ENCODE measurements around the gene GPR141.

Gene GPR141, protein sequence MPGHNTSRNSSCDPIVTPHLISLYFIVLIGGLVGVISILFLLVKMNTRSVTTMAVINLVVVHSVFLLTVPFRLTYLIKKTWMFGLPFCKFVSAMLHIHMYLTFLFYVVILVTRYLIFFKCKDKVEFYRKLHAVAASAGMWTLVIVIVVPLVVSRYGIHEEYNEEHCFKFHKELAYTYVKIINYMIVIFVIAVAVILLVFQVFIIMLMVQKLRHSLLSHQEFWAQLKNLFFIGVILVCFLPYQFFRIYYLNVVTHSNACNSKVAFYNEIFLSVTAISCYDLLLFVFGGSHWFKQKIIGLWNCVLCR

DNA sequence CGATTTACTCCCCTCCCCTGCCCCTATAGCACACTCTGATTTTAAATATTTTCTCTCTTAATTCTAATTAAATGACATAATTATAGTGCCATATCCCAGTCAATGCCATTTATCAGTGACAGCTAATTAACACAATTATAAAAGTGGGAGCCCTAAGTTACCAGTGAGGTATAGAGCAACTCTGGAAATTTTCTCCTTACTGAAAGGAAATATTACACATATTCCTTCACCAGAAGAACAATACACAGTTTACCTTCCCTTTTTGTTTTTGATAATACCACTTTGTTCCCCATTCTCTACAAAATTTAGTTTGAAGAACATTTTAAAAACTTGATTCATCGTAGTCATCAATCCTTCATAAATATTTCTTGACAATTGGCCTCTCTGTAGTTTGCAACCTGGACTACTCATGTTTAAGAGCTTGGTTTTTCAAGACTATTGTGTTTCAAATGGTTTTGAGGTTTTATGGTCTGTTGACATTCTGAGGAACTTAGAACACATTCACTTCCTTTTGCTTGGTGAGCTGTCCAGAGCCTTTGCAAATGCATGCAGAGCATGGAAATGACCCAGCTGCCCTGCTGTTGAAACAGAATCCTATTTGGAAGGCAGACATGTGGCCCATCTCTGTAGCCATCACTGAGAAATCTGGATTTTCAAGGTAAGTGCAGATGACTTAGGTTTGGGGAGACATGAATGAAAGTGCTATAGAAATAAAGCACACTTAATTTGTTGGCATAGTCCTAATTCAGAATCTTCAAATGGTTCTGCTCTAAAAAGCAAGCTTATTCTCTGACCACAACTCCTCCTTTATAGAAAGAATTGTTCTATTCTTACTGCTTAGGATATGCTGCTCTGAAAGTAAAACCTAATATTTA lies at the start of gene GPR141:
Gene GPR141, plus strand, starts transcription at position 521 of the 875 bp plus-strand sequence. CDS start 56,628 bp downstream, outside the sequence.
- TF ChIP-seq TCF12 (IDR thresholded peaks at IDR 0.05; ENCODE audit: low read depth), result no peak
- TF ChIP-seq, protein P1, sequence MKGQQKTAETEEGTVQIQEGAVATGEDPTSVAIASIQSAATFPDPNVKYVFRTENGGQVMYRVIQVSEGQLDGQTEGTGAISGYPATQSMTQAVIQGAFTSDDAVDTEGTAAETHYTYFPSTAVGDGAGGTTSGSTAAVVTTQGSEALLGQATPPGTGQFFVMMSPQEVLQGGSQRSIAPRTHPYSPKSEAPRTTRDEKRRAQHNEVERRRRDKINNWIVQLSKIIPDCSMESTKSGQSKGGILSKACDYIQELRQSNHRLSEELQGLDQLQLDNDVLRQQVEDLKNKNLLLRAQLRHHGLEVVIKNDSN (IDR thresholded peaks at IDR 0.05), result no peak
- no peak for TF ChIP-seq TEAD4 (IDR thresholded peaks at IDR 0.05)

DNA sequence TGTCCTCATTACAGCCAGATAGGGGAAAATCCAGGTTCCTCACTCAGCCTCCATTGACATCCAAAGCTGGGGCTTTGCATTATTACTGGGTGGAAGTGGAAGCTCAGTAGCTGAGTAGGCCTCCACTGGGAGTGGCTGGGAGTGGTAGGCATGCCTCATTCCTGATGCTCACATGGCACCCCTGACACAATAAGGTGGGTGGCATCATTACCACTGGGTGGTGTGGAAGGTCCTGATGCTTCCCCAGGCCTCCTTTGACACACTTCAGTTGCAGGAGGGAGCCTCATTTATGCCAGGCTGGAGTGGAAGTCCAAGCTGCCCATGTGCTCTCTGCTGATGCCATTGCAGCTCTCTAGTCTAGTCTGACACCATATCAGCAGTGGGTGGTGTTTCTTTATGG lies 48.2 kb upstream of the GPR141 start:
- TF ChIP-seq ZBTB7A (IDR thresholded peaks at IDR 0.05; ENCODE audit: low read depth), result no peak
- no peak for TF ChIP-seq EP300 (IDR thresholded peaks at IDR 0.05; ENCODE audit: borderline replicate concordance)
- TF ChIP-seq, protein P2, sequence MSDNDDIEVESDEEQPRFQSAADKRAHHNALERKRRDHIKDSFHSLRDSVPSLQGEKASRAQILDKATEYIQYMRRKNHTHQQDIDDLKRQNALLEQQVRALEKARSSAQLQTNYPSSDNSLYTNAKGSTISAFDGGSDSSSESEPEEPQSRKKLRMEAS (IDR thresholded peaks at IDR 0.05), result no peak
- TF ChIP-seq TEAD4 (IDR thresholded peaks at IDR 0.05), result no peak
- TF ChIP-seq YY1 (IDR thresholded peaks at IDR 0.05; ENCODE audit: low read depth), result no peak
- TF ChIP-seq, protein P3, sequence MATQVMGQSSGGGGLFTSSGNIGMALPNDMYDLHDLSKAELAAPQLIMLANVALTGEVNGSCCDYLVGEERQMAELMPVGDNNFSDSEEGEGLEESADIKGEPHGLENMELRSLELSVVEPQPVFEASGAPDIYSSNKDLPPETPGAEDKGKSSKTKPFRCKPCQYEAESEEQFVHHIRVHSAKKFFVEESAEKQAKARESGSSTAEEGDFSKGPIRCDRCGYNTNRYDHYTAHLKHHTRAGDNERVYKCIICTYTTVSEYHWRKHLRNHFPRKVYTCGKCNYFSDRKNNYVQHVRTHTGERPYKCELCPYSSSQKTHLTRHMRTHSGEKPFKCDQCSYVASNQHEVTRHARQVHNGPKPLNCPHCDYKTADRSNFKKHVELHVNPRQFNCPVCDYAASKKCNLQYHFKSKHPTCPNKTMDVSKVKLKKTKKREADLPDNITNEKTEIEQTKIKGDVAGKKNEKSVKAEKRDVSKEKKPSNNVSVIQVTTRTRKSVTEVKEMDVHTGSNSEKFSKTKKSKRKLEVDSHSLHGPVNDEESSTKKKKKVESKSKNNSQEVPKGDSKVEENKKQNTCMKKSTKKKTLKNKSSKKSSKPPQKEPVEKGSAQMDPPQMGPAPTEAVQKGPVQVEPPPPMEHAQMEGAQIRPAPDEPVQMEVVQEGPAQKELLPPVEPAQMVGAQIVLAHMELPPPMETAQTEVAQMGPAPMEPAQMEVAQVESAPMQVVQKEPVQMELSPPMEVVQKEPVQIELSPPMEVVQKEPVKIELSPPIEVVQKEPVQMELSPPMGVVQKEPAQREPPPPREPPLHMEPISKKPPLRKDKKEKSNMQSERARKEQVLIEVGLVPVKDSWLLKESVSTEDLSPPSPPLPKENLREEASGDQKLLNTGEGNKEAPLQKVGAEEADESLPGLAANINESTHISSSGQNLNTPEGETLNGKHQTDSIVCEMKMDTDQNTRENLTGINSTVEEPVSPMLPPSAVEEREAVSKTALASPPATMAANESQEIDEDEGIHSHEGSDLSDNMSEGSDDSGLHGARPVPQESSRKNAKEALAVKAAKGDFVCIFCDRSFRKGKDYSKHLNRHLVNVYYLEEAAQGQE (IDR thresholded peaks at IDR 0.05; ENCODE audit: low read depth), result no peak
- TF ChIP-seq TCF12 (IDR thresholded peaks at IDR 0.05; ENCODE audit: low read depth), result no peak
- no peak for TF ChIP-seq RAD21 (IDR thresholded peaks at IDR 0.05; ENCODE audit: low read depth)
- TF ChIP-seq TAF1 (IDR thresholded peaks at IDR 0.05; ENCODE audit: low read depth), result no peak
- TF ChIP-seq CEBPB (IDR thresholded peaks at IDR 0.05), result no peak
- TF ChIP-seq NFIC (IDR thresholded peaks at IDR 0.05), result no peak
- no peak for TF ChIP-seq EGR1 (IDR thresholded peaks at IDR 0.05)
- no peak for TF ChIP-seq FOXM1 (IDR thresholded peaks at IDR 0.05; ENCODE audit: borderline replicate concordance, low read depth)
- no peak for TF ChIP-seq CREB1 (IDR thresholded peaks at IDR 0.05; ENCODE audit: low read depth)
- TF ChIP-seq, protein P1 (IDR thresholded peaks at IDR 0.05), result no peak

DNA sequence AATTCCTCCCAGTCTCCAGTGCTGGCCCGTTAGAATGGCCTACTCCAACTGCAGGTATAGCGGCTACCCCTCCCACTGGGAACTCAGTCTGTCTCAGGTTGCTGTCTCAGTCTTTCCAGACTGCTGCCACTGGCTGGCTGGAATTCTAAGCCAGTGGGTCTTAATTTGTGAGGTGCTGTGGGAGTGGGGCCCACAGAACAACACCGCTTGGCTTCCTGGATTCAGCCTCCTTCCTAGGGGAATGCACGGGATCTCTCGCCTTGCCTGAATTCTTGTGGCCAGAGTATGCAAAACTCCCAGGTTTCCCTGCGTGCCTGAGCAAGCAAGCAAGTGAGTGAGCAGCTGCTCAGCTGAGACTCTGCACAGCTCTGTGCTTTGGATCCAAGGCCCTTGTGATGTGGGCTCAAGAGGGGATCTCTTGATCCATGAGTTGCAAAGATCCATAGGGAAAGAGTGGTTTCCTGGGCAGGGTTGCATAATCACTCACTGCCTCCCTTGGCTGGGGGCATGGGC lies 41.5 kb upstream of the GPR141 start:
- TF ChIP-seq TAF1 (IDR thresholded peaks at IDR 0.05; ENCODE audit: low read depth), result no peak
- TF ChIP-seq, protein P2 (IDR thresholded peaks at IDR 0.05), result no peak
- no peak for TF ChIP-seq CEBPB (IDR thresholded peaks at IDR 0.05)
- TF ChIP-seq, protein P3 (IDR thresholded peaks at IDR 0.05; ENCODE audit: low read depth), result no peak
- no peak for TF ChIP-seq CREB1 (IDR thresholded peaks at IDR 0.05; ENCODE audit: low read depth)
- TF ChIP-seq TEAD4 (IDR thresholded peaks at IDR 0.05), result no peak
- TF ChIP-seq RAD21 (IDR thresholded peaks at IDR 0.05; ENCODE audit: low read depth), result no peak
- no peak for TF ChIP-seq EGR1 (IDR thresholded peaks at IDR 0.05)

DNA sequence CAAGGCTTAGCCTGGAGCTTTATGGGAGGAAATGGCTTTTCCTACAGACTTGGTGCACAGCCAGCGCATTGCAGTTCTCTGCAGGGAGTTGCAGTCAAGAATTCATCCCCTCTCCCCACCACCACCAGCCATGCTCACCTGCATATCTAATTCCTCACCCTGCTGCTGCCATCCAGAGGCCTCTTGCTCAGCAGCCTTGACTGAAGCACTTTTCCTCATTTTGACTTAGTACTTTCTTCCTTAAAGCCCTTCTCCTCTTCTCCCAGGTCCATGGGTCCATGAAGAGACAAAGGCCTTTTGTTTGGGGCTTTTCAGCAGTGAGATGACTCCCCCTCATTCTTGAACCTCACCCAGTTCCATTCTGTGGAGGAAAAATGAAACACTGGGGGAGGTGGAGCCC lies 39.7 kb upstream of the GPR141 start:
- TF ChIP-seq EP300 (IDR thresholded peaks at IDR 0.05; ENCODE audit: borderline replicate concordance), result no peak
- TF ChIP-seq NFIC (IDR thresholded peaks at IDR 0.05), result no peak
- TF ChIP-seq, protein P3 (IDR thresholded peaks at IDR 0.05; ENCODE audit: low read depth), result no peak
- no peak for TF ChIP-seq TAF1 (IDR thresholded peaks at IDR 0.05; ENCODE audit: low read depth)
